Measurements from ENCODE around the gene NUP214.

Gene NUP214

GRCh38 chr9:131144201-131144600 lies 18.8 kb downstream of the NUP214 start:
- H3K27me3 Mint-ChIP-seq (ENCODE audit: low read depth, poor library complexity): no peaks in the 10 kb centered on the region
- DNase-seq: no peak
- no peak overlapping the region for H3K4me3 Mint-ChIP-seq
- no peaks in the 10 kb centered on the region for H3K9me3 Mint-ChIP-seq
- H3K36me3 Mint-ChIP-seq (ENCODE audit: low read depth): peaks cover 69% of the 10 kb centered on the region
- H3K4me1 Mint-ChIP-seq: no peaks in the 10 kb centered on the region
- TF ChIP-seq CTCF (IDR thresholded peaks at IDR 0.05): no peak
- H3K27ac Mint-ChIP-seq: peak overlapping the region; percentile 72

- H3K36me3 Mint-ChIP-seq (ENCODE audit: low read depth): peaks cover 69% of the 10 kb centered on the region
- TF ChIP-seq CTCF (IDR thresholded peaks at IDR 0.05): no peak
- no peak overlapping the region for H3K27ac Mint-ChIP-seq
- no peaks in the 10 kb centered on the region for H3K9me3 Mint-ChIP-seq
- H3K4me3 Mint-ChIP-seq: no peak overlapping the region
- no peaks in the 10 kb centered on the region for H3K4me1 Mint-ChIP-seq
- no peak for DNase-seq
- H3K27me3 Mint-ChIP-seq (ENCODE audit: low read depth, poor library complexity): no peaks in the 10 kb centered on the region
These were observed 19.9 kb downstream of the NUP214 start for GRCh38 chr9:131145245-131145644.

GRCh38 chr9:131146186-131146585 lies 20.8 kb downstream of the NUP214 start:
- Mint-ChIP-seq H3K36me3 (ENCODE audit: low read depth) (peaks cover 66% of the 10 kb centered on the region), H3K9me3 (no peaks in the 10 kb centered on the region), H3K4me1 (no peaks in the 10 kb centered on the region), H3K27ac (no peak overlapping the region), H3K27me3 (ENCODE audit: low read depth, poor library complexity) (no peaks in the 10 kb centered on the region), H3K4me3 (no peak overlapping the region)
- no peak for DNase-seq
- no peak for TF ChIP-seq CTCF (IDR thresholded peaks at IDR 0.05)

GRCh38 chr9:131148276-131148675 lies 22.9 kb downstream of the NUP214 start:
- Mint-ChIP-seq H3K27me3 (ENCODE audit: low read depth, poor library complexity) (no peaks in the 10 kb centered on the region), H3K9me3 (no peaks in the 10 kb centered on the region), H3K4me1 (no peaks in the 10 kb centered on the region), H3K36me3 (ENCODE audit: low read depth) (peaks cover 75% of the 10 kb centered on the region), H3K4me3 (no peak overlapping the region), H3K27ac (no peak overlapping the region)
- TF ChIP-seq CTCF (IDR thresholded peaks at IDR 0.05): no peak
- DNase-seq: no peak

GRCh38 chr9:131148966-131149687 lies 23.7 kb downstream of the NUP214 start:
- no peaks in the 10 kb centered on the region for H3K27me3 Mint-ChIP-seq (ENCODE audit: low read depth, poor library complexity)
- no peaks in the 10 kb centered on the region for H3K4me1 Mint-ChIP-seq
- TF ChIP-seq CTCF (IDR thresholded peaks at IDR 0.05): no peak
- H3K36me3 Mint-ChIP-seq (ENCODE audit: low read depth): peaks cover 77% of the 10 kb centered on the region
- H3K4me3 Mint-ChIP-seq: no peak overlapping the region
- no peaks in the 10 kb centered on the region for H3K9me3 Mint-ChIP-seq
- DNase-seq: no peak
- no peak overlapping the region for H3K27ac Mint-ChIP-seq

- no peaks in the 10 kb centered on the region for H3K9me3 Mint-ChIP-seq
- DNase-seq: no peak
These were observed 24.3 kb downstream of the NUP214 start for GRCh38 chr9:131149688-131150053.

More at GRCh38 chr9:131149688-131150053, 24.3 kb downstream of the NUP214 start:
- peaks cover 77% of the 10 kb centered on the region for H3K36me3 Mint-ChIP-seq (ENCODE audit: low read depth)
- no peaks in the 10 kb centered on the region for H3K27me3 Mint-ChIP-seq (ENCODE audit: low read depth, poor library complexity)
- no peak overlapping the region for H3K27ac Mint-ChIP-seq
- no peak for TF ChIP-seq CTCF (IDR thresholded peaks at IDR 0.05)
- no peaks in the 10 kb centered on the region for H3K4me1 Mint-ChIP-seq
- H3K4me3 Mint-ChIP-seq: no peak overlapping the region

Measured in nephron progenitor cell (in vitro differentiated cells).